SK-N-SH treated with all-trans-retinoic acid at 6 μM for 48 hours (cell line): ENCODE measurements around the gene B3GAT3.
A peak's percentile ranks its signal among the peaks of the same experiment; 100 is the strongest.

ENCODE experiments used
- ATAC-seq: fragments of 200-7000 bp; cut with Tn5 transposase; 3 replicates; pipeline ENCODE4 v1.9.1; 2020; ENCODE audit warnings: mild to moderate bottlenecking, moderate library complexity
- BACH2 ChIP-seq: fragments of 250-450 bp; sonication (Bioruptor Pico); IDR thresholded peaks from 2 replicates; pipeline ENCODE4 v1.9.0; 2021; ENCODE audit warnings: mild to moderate bottlenecking, borderline replicate concordance
- CSDC2 ChIP-seq: fragments of 250-450 bp; sonication (Bioruptor Pico); IDR thresholded peaks from 2 replicates; pipeline ENCODE4 v1.5.0; 2020; ENCODE audit warnings: mild to moderate bottlenecking, moderate library complexity
- ESRRG ChIP-seq: fragments of 250-450 bp; sonication (Bioruptor Pico); IDR thresholded peaks from 2 replicates; pipeline ENCODE4 v1.6.1; 2021; ENCODE audit warnings: mild to moderate bottlenecking
- GLIS3 ChIP-seq: fragments of 250-450 bp; sonication (Bioruptor Pico); IDR thresholded peaks from 2 replicates; pipeline ENCODE4 v1.5.0; 2020; ENCODE audit warnings: mild to moderate bottlenecking, moderate library complexity
- ISL1 ChIP-seq: fragments of 250-450 bp; sonication (Bioruptor Pico); IDR thresholded peaks from 2 replicates; pipeline ENCODE4 v2.1.2; 2022; ENCODE audit warnings: mild to moderate bottlenecking, moderate library complexity
- OSR1 ChIP-seq: fragments of 250-450 bp; sonication (Bioruptor Pico); IDR thresholded peaks from 2 replicates; pipeline ENCODE4 v1.8.0; 2022; ENCODE audit warnings: moderate library complexity, mild to moderate bottlenecking, inconsistent platforms
- RARB ChIP-seq: fragments of 250-450 bp; sonication (Bioruptor Pico); IDR thresholded peaks from 2 replicates; pipeline ENCODE4 v1.8.0; 2021; ENCODE audit warnings: mild to moderate bottlenecking, moderate library complexity
- SNAI2 ChIP-seq: fragments of 250-450 bp; sonication (Bioruptor Pico); IDR thresholded peaks from 2 replicates; pipeline ENCODE4 v1.5.0; 2020; ENCODE audit warnings: mild to moderate bottlenecking, moderate library complexity
- TCF4 ChIP-seq: fragments of 250-450 bp; sonication (Bioruptor Pico); IDR thresholded peaks from 2 replicates; pipeline ENCODE4 v1.8.0; 2021; ENCODE audit warnings: mild to moderate bottlenecking, moderate library complexity, borderline replicate concordance
- TOX ChIP-seq: fragments of 250-450 bp; sonication (Bioruptor Pico); IDR thresholded peaks from 2 replicates; pipeline ENCODE4 v1.8.0; 2021; ENCODE audit warnings: mild to moderate bottlenecking, moderate library complexity, borderline replicate concordance
- ZC3H10 ChIP-seq: fragments of 250-450 bp; sonication (Bioruptor Pico); IDR thresholded peaks from 2 replicates; pipeline ENCODE4 v1.5.1; 2021; ENCODE audit warnings: mild to moderate bottlenecking, moderate library complexity
- ZFP3 ChIP-seq: fragments of 250-450 bp; sonication (Bioruptor Pico); IDR thresholded peaks from 2 replicates; pipeline ENCODE4 v1.5.0; 2020; ENCODE audit warnings: mild to moderate bottlenecking, moderate library complexity
- ZNF565 ChIP-seq: fragments of 450-650 bp; formaldehyde crosslinking; conservative IDR thresholded peaks from 2 replicates; pipeline ENCODE4 v1.5.0; 2020; ENCODE audit warnings: low read depth, mild to moderate bottlenecking, moderate library complexity
- ZNF70 ChIP-seq: fragments of 450-650 bp; formaldehyde crosslinking; IDR thresholded peaks from 2 replicates; pipeline ENCODE4 v1.5.0; 2020; ENCODE audit warnings: mild to moderate bottlenecking, moderate library complexity
- ZNF8 ChIP-seq: fragments of 450-650 bp; formaldehyde crosslinking; IDR thresholded peaks from 2 replicates; pipeline ENCODE4 v1.5.0; 2020; ENCODE audit warnings: mild to moderate bottlenecking, moderate library complexity
- TF ChIP-seq, protein P1 (sequence below): fragments of 250-450 bp; sonication (Bioruptor Pico); IDR thresholded peaks from 2 replicates; pipeline ENCODE4 v1.8.0; 2021; ENCODE audit warnings: low read depth, mild to moderate bottlenecking, moderate library complexity, borderline replicate concordance
- TF ChIP-seq, protein P2 (sequence below): fragments of 250-450 bp; sonication (Bioruptor Pico); IDR thresholded peaks from 2 replicates; pipeline ENCODE4 v1.5.1; 2020; ENCODE audit warnings: low read depth, mild to moderate bottlenecking, moderate library complexity
- TF ChIP-seq, protein P3 (sequence below): fragments of 250-450 bp; sonication (Bioruptor Pico); IDR thresholded peaks from 2 replicates; pipeline ENCODE4 v1.5.0; 2020; ENCODE audit warnings: mild to moderate bottlenecking, moderate library complexity
- TF ChIP-seq, protein P4 (sequence below): fragments of 250-450 bp; sonication (Bioruptor Pico); IDR thresholded peaks from 2 replicates; pipeline ENCODE4 v1.8.0; 2020; ENCODE audit warnings: mild to moderate bottlenecking, moderate library complexity, borderline replicate concordance
- TF ChIP-seq, protein P5 (sequence below): fragments of 250-450 bp; sonication (Bioruptor Pico); IDR thresholded peaks from 2 replicates; pipeline ENCODE4 v1.5.1; 2021; ENCODE audit warnings: mild to moderate bottlenecking, moderate library complexity

B3GAT3 gene

DNA sequence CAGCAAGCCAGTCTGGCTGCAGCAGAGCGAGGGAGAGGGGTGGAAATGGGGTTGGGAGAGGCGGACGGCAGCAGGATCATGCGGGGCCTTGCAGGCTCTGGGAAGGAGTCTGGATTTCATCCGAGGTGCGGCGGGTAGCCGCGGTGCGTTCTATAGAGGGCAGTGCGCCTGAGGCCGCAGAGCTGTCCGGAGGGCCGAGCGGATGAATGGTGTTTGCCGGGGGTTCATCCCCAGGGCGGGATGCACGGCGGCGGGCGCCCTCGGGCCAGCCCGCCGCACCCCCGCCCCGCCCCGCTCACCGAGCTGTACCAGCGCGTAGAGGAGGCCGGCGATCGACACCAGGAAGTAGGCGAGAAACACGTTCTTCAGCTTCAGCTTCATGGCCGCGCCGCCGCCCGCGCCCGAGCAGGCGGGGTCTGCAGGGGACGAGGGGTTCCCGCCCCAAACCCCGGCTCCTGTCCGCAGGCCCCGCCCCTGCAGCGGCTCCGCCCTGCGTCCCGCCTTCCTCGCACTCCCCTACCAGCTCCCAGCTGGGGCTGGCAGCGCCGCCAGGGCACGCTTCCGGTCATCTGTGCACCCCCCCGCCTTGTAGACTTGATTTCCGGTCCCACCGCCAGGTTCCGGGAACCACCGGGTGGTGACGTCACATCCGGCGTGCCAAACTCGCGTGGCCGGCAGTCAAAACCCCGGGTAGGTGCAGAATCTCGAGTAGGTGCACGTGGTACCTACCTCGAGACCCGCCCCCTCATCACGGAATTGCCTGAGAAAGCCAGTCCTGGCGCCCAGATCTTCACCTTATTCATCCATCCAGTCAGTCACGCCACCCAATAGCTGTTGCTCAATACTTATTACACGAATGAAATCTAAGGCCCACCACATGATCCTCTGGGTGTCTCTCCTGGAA is at the start of gene B3GAT3:
Gene B3GAT3, minus strand, starts transcription at position 420 of the 904 bp plus-strand sequence. Its CDS starts 39 bp downstream, at position 381.
- peak; percentile 96 for ATAC-seq

DNA sequence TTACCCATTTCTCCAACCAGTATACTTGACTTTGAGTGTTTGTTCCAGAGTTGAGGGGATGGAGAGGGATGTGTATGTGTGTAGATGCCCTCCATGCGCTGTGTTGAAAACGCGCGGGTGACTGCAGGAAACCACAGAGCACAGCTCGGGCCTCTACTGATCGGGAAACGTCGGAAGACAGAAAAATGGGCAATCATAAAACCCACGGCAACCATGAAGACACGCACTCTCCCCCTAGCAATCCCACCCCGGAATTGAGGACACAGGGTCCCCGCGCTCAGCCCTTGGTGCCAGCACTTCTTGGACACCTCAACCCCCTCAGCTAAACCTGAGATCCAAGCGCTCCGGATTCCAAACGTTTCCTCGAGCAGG is 49.4 kb upstream of the B3GAT3 start:
- peak; percentile 41 for ATAC-seq
- TF ChIP-seq CSDC2 (CRISPR knock-in tag): no peak
- TF ChIP-seq GLIS3 (CRISPR knock-in tag): no peak
- TF ChIP-seq ISL1 (CRISPR knock-in tag): no peak
- TF ChIP-seq ZNF565 (CRISPR knock-in tag): no peak
- no peak for TF ChIP-seq RARB (CRISPR knock-in tag)
- TF ChIP-seq ZNF8: no peak
- no peak for TF ChIP-seq ZFP3 (CRISPR knock-in tag)
- TF ChIP-seq ZNF70 (CRISPR knock-in tag): no peak
- TF ChIP-seq, protein P1, sequence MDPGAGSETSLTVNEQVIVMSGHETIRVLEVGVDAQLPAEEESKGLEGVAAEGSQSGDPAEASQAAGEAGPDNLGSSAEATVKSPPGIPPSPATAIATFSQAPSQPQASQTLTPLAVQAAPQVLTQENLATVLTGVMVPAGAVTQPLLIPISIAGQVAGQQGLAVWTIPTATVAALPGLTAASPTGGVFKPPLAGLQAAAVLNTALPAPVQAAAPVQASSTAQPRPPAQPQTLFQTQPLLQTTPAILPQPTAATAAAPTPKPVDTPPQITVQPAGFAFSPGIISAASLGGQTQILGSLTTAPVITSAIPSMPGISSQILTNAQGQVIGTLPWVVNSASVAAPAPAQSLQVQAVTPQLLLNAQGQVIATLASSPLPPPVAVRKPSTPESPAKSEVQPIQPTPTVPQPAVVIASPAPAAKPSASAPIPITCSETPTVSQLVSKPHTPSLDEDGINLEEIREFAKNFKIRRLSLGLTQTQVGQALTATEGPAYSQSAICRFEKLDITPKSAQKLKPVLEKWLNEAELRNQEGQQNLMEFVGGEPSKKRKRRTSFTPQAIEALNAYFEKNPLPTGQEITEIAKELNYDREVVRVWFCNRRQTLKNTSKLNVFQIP: no peak
- no peak for TF ChIP-seq TCF4 (CRISPR knock-in tag)
- TF ChIP-seq BACH2: no peak
- TF ChIP-seq, protein P2, sequence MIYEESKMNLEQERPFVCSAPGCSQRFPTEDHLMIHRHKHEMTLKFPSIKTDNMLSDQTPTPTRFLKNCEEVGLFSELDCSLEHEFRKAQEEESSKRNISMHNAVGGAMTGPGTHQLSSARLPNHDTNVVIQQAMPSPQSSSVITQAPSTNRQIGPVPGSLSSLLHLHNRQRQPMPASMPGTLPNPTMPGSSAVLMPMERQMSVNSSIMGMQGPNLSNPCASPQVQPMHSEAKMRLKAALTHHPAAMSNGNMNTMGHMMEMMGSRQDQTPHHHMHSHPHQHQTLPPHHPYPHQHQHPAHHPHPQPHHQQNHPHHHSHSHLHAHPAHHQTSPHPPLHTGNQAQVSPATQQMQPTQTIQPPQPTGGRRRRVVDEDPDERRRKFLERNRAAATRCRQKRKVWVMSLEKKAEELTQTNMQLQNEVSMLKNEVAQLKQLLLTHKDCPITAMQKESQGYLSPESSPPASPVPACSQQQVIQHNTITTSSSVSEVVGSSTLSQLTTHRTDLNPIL (CRISPR knock-in tag): no peak
- TF ChIP-seq TOX (CRISPR knock-in tag): no peak
- TF ChIP-seq, protein P3, sequence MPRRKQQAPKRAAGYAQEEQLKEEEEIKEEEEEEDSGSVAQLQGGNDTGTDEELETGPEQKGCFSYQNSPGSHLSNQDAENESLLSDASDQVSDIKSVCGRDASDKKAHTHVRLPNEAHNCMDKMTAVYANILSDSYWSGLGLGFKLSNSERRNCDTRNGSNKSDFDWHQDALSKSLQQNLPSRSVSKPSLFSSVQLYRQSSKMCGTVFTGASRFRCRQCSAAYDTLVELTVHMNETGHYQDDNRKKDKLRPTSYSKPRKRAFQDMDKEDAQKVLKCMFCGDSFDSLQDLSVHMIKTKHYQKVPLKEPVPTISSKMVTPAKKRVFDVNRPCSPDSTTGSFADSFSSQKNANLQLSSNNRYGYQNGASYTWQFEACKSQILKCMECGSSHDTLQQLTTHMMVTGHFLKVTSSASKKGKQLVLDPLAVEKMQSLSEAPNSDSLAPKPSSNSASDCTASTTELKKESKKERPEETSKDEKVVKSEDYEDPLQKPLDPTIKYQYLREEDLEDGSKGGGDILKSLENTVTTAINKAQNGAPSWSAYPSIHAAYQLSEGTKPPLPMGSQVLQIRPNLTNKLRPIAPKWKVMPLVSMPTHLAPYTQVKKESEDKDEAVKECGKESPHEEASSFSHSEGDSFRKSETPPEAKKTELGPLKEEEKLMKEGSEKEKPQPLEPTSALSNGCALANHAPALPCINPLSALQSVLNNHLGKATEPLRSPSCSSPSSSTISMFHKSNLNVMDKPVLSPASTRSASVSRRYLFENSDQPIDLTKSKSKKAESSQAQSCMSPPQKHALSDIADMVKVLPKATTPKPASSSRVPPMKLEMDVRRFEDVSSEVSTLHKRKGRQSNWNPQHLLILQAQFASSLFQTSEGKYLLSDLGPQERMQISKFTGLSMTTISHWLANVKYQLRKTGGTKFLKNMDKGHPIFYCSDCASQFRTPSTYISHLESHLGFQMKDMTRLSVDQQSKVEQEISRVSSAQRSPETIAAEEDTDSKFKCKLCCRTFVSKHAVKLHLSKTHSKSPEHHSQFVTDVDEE: no peak

More for the DNA sequence above, at the start of gene B3GAT3:
- TF ChIP-seq ZFP3 (CRISPR knock-in tag): peak; percentile 78
- TF ChIP-seq, protein P4, sequence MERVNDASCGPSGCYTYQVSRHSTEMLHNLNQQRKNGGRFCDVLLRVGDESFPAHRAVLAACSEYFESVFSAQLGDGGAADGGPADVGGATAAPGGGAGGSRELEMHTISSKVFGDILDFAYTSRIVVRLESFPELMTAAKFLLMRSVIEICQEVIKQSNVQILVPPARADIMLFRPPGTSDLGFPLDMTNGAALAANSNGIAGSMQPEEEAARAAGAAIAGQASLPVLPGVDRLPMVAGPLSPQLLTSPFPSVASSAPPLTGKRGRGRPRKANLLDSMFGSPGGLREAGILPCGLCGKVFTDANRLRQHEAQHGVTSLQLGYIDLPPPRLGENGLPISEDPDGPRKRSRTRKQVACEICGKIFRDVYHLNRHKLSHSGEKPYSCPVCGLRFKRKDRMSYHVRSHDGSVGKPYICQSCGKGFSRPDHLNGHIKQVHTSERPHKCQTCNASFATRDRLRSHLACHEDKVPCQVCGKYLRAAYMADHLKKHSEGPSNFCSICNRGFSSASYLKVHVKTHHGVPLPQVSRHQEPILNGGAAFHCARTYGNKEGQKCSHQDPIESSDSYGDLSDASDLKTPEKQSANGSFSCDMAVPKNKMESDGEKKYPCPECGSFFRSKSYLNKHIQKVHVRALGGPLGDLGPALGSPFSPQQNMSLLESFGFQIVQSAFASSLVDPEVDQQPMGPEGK: no peak
- TF ChIP-seq CSDC2 (CRISPR knock-in tag): peak; percentile 92
- 0 out of 2 replicates have a peak, but pooled peaks have one; percentile 28 for TF ChIP-seq GLIS3 (CRISPR knock-in tag)
- TF ChIP-seq, protein P1: peak; percentile 36; the same call in 1 of the 2 replicates
- TF ChIP-seq ZNF70 (CRISPR knock-in tag): no peak
- 0 out of 2 replicates have a peak, but pooled peaks have one; percentile 56 for TF ChIP-seq SNAI2 (CRISPR knock-in tag)
- TF ChIP-seq TCF4 (CRISPR knock-in tag): no peak
- no peak for TF ChIP-seq ZC3H10 (CRISPR knock-in tag)
- no peak for TF ChIP-seq ISL1 (CRISPR knock-in tag)
- no peak for TF ChIP-seq RARB (CRISPR knock-in tag)
- TF ChIP-seq BACH2: no peak
- no peak for TF ChIP-seq OSR1 (CRISPR knock-in tag)
- TF ChIP-seq, protein P3: peak; percentile 51; the same call in 1 of the 2 replicates
- TF ChIP-seq ZNF8: no peak
- no peak for TF ChIP-seq ESRRG (CRISPR knock-in tag)
- TF ChIP-seq, protein P5, sequence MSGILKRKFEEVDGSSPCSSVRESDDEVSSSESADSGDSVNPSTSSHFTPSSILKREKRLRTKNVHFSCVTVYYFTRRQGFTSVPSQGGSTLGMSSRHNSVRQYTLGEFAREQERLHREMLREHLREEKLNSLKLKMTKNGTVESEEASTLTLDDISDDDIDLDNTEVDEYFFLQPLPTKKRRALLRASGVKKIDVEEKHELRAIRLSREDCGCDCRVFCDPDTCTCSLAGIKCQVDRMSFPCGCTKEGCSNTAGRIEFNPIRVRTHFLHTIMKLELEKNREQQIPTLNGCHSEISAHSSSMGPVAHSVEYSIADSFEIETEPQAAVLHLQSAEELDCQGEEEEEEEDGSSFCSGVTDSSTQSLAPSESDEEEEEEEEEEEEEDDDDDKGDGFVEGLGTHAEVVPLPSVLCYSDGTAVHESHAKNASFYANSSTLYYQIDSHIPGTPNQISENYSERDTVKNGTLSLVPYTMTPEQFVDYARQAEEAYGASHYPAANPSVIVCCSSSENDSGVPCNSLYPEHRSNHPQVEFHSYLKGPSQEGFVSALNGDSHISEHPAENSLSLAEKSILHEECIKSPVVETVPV: no peak
